NCI-H526 treated with DMSO at 0.1 percent for 48 hours (cell line): ENCODE measurements around the gene SIK3.
"Not testable (repeated sequence)": the region's sequence is repeated elsewhere in the genome, so short reads cannot be mapped to it uniquely, and the experiment has no call there.

ENCODE experiments used
- DNase-seq: peaks from one replicate; lab custom pipeline; 2025; lab: John Stamatoyannopoulos, UW

The SIK3 gene

DNA sequence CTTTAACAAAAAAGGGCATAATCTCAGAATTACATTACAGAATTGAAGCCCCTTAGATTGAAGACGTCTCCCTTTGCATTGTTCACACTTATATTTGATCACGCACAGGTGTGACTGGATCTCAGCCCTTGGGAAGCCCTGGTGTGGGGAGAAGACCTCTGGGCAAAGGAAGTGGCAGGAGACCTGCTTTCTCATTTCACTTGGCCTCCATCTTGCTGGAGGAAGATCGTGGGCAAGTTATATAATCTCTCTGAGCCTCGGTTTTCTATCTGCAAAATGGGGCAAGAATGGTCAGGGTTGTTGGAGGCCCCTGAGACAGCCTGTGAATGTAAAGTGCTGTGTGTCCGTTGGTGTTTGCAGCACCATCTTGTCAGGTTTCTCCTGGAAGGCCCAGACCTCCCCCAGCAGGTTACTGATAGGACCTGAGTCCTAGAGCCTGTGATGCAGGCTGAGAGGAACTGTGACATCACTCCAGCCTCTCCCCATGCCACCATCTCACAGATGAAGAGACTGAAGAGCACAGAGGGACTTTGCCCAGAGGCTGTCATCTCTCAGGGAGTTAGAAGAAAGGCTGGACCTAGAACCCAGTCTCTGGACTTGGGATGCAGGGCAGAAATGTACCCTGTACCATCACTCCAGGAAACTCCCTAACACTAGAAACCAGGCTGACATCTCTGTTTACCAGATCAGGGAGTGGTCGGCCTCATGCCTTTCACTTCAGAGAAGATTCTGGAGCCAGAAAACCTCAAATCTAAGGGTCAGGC is 259.7 kb downstream of the SIK3 start:
- no peak for DNase-seq

DNA sequence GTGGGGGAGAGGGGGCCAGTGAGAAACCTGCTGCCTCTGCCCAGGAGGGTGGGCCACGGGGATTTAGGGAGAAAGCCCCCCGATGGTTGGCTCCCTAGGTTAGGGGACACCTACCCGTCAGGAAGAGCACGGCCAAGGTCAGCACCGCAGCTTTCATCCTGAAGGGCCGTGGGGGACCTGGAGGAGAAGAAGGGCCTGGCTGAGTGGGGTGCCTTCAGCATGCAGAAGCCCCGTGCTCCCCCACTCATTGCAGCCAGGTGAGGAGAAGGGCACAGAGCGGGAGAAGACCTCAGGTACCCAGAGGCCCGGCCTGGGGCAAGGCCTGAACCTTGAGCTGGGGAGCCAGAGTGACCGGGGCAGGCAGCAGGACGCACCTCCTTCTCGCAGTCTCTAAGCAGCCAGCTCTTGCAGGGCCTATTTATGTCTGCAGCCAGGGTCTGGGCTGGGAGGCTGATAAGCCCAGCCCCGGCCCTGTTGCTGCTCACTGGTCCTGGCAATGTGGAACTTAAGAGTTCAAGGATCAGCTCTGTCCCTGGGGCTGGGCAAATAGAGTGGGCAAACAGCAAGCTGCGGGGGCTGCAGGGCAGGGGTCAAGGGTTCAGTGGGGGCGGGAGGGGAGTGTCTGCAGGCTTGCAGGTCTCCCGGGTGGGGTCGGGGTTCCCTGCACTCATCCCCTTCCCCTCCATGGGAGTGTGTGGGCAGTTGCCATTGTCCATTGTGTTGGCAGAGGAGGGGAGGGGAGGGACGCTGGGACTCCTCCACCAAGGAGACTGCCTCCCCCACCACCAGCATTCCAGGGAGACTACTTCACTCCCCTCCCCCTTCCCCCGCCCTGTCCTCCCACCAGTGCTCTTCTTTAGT is 260.8 kb downstream of the SIK3 start, which contains the start of gene APOA1:
Gene APOA1 (minus strand): TSS at position 392 of the 861 bp plus-strand sequence. CDS start 235 bp downstream, at position 157.
- no peak for DNase-seq

DNA sequence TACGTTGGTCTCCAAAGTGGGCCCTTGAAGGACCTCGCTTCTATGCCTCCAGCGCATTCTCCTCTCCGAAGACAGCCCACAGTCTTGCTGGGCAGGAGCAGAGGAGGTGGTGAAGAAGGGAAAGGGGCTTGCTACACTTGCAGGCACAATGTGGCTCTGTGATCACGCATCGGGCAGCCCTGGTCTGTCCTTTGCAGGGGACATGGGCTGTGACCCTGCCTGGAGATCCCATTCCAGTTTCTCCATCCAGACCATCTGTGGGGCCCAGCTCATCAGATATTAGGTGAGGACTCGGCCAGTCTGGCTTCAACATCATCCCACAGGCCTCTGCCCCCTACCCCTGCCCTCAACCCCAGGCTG is 261.6 kb downstream of the SIK3 start:
- no peak for DNase-seq

DNA sequence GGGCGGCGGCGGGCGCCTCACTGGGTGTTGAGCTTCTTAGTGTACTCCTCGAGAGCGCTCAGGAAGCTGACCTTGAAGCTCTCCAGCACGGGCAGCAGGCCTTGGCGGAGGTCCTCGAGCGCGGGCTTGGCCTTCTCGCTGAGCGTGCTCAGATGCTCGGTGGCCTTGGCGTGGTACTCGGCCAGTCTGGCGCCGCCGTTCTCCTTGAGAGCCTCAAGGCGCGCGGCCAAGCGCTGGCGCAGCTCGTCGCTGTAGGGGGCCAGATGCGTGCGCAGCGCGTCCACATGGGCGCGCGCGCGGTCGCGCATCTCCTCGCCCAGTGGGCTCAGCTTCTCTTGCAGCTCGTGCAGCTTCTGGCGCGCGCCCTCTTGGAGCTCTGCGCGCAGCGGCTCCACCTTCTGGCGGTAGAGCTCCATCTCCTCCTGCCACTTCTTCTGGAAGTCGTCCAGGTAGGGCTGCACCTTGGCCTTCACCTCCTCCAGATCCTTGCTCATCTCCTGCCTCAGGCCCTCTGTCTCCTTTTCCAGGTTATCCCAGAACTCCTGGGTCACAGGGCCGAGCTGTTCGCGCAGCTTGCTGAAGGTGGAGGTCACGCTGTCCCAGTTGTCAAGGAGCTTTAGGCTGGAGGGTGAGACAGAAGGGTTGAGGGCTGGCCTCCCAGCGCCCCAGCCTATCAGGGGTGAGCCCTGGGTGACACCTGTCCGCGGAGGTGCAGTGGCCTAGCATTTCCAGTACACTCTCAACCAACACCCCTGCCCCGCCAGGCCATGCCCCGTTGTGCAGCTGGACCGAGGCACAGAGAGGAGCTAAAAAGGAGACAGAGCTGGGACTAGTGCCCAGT is 262.2 kb downstream of the SIK3 start:
- DNase-seq: peak; percentile 96

DNA sequence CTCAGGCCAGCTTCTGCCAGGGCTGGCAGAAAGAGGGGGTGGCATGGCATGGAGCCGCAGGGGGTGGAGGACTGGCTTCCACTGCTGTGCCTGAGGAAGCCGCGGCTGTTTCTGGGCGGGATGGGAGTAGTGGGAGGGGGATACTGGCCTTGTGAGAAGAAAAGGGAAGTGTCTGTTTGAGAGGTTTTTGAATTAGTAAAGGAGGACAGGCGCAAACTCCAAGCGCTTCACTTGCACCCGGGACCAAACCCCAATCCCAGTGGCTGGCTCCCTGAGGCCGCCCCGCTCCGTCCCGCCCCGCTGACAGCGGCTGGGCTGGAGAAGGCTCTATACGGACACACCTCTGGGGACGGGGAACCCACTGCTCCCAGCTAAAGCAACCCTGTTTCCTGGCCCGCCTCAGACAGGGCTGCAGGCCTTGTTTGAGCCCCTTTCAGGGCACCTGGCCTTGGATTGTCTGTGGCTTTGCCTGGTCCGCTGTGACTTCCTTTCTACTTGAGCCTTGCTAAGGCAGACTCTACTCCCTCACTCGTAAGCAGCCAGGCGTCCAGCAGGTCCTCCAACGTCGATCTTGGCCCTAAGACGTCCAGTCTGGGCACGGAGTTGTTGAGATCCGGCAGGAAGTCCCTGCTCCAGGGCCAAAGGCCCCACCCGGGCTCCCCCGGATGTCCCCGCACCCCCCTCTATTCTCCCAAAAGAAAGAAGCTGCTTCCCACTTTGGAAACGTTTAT is 263.0 kb downstream of the SIK3 start:
- DNase-seq: no peak

DNA sequence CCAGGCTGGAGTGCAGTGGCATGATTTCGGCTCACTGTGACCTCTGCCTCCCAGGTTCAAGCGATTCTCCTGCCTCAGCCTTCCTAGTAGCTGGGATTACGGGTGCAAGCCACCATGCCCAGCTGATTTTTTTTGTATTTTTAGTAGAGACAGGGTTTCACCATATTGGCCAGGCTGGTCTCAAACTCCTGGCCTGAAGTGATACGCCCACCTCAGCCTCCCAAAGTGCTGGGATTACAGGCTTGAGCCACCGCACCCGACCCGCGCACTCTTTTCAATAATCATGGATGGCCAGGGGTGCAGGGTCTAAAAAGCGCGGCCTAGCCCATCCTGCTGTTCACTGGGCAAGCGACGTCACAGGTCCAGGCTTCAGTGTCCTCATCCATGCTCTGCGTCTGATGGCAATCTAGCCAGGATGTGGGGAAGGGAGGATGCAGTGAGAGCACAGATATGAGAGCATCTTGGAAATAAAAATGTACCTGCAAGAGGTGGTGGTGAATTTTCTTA is 263.6 kb downstream of the SIK3 start:
- DNase-seq: not testable (repeated sequence)

DNA sequence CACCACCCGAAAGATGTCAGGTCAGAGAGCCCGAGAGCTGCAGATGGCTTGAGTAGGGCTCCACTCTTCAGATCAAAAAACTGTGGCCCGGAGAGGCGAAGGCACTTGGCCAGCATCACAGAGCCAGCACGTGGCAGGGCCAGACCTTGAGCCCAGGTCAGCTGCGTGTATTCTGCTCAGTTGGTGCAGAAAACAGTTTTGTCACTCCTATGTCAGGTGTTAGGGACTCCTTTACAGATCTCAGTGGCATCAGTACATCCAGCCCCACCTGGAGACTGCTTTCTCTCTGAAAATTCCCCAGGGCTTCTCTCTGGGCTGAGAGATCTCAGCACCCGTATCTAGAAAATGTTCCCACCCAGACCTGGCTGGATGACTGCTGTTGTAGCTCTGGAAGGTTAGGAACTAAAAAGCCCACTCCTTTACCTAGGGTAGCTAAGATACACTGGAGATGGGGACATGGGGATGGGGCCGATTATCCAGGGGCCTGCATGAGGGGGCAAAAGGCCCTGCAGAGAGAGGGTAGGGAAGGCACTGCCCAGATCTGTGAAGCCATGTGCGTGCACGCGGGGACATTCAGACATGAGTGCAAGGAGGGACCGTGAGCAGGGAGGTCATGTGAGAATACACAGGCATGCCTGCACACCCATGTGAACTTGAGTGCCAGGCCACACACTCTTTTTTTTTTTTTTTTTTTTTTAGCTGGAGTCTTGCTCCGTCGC is 264.3 kb downstream of the SIK3 start:
- no peak for DNase-seq

DNA sequence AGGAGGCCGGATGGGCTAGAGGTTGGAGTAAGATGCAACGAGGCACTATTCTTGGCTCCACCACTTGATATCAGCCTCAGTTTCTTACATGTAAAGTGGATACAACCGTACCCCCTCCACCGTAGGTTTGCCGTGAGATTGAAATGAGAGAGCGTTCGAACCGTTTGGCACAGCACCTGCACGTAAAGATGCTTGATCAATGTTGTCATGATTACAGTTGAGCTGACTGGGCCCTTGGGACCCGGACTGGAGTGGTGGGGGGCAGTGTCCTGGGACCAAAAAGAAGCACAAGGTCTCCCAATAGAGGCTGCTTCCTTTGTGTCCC is 264.8 kb downstream of the SIK3 start:
- DNase-seq: no peak

DNA sequence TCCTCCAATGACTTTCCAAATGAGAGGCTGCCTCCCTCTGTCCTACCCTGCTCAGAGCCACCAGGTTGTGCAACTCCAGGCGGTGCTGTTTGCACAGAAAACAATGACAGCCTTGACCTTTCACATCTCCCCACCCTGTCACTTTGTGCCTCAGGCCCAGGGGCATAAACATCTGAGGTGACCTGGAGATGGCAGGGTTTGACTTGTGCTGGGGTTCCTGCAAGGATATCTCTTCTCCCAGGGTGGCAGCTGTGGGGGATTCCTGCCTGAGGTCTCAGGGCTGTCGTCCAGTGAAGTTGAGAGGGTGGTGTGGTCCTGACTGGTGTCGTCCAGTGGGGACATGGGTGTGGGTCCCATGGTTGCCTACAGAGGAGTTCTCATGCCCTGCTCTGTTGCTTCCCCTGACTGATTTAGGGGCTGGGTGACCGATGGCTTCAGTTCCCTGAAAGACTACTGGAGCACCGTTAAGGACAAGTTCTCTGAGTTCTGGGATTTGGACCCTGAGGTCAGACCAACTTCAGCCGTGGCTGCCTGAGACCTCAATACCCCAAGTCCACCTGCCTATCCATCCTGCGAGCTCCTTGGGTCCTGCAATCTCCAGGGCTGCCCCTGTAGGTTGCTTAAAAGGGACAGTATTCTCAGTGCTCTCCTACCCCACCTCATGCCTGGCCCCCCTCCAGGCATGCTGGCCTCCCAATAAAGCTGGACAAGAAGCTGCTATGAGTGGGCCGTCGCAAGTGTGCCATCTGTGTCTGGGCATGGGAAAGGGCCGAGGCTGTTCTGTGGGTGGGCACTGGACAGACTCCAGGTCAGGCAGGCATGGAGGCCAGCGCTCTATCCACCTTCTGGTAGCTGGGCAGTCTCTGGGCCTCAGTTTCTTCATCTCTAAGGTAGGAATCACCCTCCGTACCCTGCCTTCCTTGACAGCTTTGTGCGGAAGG is 265.6 kb downstream of the SIK3 start:
- DNase-seq: no peak

DNA sequence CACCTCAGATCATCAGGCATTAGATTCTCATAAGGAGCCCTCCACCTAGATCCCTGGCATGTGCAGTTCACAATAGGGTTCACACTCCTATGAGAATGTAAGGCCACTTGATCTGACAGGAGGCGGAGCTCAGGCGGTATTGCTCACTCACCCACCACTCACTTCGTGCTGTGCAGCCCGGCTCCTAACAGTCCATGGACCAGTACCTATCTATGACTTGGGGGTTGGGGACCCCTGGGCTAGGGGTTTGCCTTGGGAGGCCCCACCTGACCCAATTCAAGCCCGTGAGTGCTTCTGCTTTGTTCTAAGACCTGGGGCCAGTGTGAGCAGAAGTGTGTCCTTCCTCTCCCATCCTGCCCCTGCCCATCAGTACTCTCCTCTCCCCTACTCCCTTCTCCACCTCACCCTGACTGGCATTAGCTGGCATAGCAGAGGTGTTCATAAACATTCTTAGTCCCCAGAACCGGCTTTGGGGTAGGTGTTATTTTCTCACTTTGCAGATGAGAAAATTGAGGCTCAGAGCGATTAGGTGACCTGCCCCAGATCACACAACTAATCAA is 266.4 kb downstream of the SIK3 start:
- no peak for DNase-seq

DNA sequence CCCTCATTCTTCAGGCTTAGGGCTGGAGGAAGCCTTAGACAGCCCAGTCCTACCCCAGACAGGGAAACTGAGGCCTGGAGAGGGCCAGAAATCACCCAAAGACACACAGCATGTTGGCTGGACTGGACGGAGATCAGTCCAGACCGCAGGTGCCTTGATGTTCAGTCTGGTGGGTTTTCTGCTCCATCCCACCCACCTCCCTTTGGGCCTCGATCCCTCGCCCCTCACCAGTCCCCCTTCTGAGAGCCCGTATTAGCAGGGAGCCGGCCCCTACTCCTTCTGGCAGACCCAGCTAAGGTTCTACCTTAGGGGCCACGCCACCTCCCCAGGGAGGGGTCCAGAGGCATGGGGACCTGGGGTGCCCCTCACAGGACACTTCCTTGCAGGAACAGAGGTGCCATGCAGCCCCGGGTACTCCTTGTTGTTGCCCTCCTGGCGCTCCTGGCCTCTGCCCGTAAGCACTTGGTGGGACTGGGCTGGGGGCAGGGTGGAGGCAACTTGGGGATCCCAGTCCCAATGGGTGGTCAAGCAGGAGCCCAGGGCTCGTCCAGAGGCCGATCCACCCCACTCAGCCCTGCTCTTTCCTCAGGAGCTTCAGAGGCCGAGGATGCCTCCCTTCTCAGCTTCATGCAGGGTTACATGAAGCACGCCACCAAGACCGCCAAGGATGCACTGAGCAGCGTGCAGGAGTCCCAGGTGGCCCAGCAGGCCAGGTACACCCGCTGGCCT is 267.9 kb downstream of the SIK3 start:
- no peak for DNase-seq

DNA sequence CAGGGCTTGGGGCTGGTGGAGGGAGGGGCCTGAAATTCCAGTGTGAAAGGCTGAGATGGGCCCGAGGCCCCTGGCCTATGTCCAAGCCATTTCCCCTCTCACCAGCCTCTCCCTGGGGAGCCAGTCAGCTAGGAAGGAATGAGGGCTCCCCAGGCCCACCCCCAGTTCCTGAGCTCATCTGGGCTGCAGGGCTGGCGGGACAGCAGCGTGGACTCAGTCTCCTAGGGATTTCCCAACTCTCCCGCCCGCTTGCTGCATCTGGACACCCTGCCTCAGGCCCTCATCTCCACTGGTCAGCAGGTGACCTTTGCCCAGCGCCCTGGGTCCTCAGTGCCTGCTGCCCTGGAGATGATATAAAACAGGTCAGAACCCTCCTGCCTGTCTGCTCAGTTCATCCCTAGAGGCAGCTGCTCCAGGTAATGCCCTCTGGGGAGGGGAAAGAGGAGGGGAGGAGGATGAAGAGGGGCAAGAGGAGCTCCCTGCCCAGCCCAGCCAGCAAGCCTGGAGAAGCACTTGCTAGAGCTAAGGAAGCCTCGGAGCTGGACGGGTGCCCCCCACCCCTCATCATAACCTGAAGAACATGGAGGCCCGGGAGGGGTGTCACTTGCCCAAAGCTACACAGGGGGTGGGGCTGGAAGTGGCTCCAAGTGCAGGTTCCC is 268.6 kb downstream of the SIK3 start, which contains the start of gene APOC3:
Gene APOC3 (plus strand): TSS at position 383 of the 659 bp plus-strand sequence. CDS start 676 bp downstream, outside the sequence.
- DNase-seq: no peak

DNA sequence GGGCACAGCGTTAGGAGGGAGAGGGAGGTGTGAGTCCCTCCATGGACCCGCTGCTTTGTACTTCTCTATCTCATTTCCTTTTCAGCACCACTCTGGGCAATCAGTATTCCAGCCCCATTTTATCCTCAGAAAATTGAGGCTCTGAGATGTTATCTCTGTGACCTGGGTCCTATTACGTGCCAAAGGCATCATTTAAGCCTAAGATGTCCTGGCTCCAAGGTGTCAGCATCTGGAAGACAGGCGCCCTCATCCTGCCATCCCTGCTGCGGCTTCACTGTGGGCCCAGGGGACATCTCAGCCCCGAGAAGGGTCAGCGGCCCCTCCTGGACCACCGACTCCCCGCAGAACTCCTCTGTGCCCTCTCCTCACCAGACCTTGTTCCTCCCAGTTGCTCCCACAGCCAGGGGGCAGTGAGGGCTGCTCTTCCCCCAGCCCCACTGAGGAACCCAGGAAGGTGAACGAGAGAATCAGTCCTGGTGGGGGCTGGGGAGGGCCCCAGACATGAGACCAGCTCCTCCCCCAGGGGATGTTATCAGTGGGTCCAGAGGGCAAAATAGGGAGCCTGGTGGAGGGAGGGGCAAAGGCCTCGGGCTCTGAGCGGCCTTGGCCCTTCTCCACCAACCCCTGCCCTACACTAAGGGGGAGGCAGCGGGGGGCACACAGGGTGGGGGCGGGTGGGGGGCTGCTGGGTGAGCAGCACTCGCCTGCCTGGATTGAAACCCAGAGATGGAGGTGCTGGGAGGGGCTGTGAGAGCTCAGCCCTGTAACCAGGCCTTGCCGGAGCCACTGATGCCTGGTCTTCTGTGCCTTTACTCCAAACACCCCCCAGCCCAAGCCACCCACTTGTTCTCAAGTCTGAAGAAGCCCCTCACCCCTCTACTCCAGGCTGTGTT is 269.4 kb downstream of the SIK3 start:
- no peak for DNase-seq

DNA sequence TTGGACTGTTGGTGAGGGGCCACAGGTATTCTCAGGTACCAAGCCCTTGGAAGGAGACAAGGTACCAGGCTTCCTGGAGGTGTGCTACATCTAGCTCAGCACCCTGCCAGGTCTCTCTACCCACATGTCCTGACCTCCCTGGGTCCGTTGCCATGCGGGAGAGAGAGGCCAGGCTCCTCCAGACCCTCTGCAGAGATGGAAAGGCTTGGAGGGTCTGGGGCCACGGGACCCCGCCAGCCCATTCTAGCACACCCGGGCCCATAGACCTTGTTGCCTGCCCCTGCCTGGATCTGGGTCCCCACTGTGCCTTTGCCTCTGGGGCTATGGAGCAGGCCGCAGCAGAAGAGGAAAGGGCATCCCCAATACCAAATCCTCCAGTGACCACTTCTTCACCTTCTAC is 270.8 kb downstream of the SIK3 start:
- no peak for DNase-seq

DNA sequence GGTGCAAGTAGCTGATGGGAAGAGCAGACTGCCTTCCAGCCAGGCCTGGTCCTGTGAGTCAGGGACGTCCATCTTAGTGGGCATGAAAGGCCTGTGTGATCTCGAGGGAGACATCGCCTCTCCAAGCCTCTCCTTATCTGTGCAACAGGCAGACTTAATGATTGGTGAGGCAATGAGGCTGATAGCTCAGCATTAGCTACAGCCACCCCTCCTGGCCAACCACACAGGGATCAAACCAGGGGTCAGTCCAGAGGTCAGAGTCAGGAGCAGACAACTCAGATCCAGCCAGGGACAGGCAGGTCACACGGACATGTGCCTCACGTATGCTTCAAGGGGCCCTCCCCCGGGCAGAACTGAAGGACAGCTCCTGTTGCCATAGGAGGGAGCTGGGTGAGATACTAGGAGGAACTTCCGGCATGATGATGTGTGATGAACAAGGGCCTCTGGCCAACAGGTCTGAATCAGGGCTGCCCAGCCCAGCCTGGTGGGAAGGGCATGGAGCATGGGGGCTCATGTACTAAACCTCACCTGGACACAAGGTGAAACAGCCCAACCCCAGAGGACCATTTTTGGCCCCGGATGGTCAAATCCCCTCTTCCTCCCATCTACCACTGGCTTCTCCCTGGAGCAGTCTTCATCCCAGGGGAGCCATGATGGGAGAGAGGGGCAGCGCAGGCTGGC is 271.3 kb downstream of the SIK3 start:
- no peak for DNase-seq
